HepG2 (cell line): ENCODE results near the gene SNED1. TPM values are rescaled to one million over a fixed set of nuclear protein-coding genes. Genes with fewer than 3 reads are reported as not detected.

Source experiments
- ELF4 ChIP-seq: sonication (generic); formaldehyde crosslinking; IDR thresholded peaks from 2 replicates; pipeline ENCODE4 v1.5.0; 2020; ENCODE audit warnings: missing genetic modification reagents, mild to moderate bottlenecking, moderate library complexity, borderline replicate concordance
- GFI1 ChIP-seq: sonication (generic); formaldehyde crosslinking; IDR thresholded peaks from 2 replicates; pipeline ENCODE4 v1.5.0; 2020; ENCODE audit warnings: missing genetic modification reagents, mild to moderate bottlenecking, borderline replicate concordance
- HNRNPUL1 ChIP-seq: fragments of 200-400 bp; formaldehyde crosslinking; IDR thresholded peaks from 2 replicates; pipeline ENCODE4 v1.6.1; 2017; ENCODE audit warnings: low read depth, mild to moderate bottlenecking, low read length, moderate library complexity
- JUND ChIP-seq: sonication (generic); formaldehyde crosslinking; IDR thresholded peaks from 2 replicates; pipeline ENCODE4 v1.8.0; 2022; ENCODE audit warnings: mild to moderate bottlenecking, missing genetic modification reagents
- KDM1A ChIP-seq: IDR thresholded peaks from 2 replicates; pipeline ENCODE4 v1.6.1; 2016; ENCODE audit warnings: missing compliant biosample characterization
- KDM2A ChIP-seq: sonication (generic); formaldehyde crosslinking; IDR thresholded peaks from 2 replicates; pipeline ENCODE4 v1.4.0; 2020; ENCODE audit warnings: low read depth, missing genetic modification reagents, borderline replicate concordance
- RFXANK ChIP-seq: IDR thresholded peaks from 2 replicates; pipeline ENCODE4 v1.6.1; 2016
- RXRB ChIP-seq: IDR thresholded peaks from 2 replicates; pipeline ENCODE4 v1.6.1; 2016; ENCODE audit warnings: borderline replicate concordance, missing genetic modification reagents, missing compliant biosample characterization
- SRSF1 ChIP-seq: fragments of 200-400 bp; formaldehyde crosslinking; optimal IDR thresholded peaks from 2 replicates; pipeline ENCODE3; 2017; ENCODE audit warnings: mild to moderate bottlenecking, low read depth, low read length, moderate library complexity
- ZFP36 ChIP-seq: fragments of 150-350 bp; IDR thresholded peaks from 2 replicates; pipeline ENCODE4 v1.6.1; 2018; ENCODE audit warnings: borderline replicate concordance, low read length, low read depth; ENCODE audit not compliant: partially characterized antibody
- ZFP36L1 ChIP-seq: sonication (generic); formaldehyde crosslinking; IDR thresholded peaks from 2 replicates; pipeline ENCODE4 v1.8.0; 2022; ENCODE audit warnings: mild to moderate bottlenecking, missing genetic modification reagents, moderate library complexity
- ZNF549 ChIP-seq: sonication (generic); formaldehyde crosslinking; IDR thresholded peaks from 2 replicates; pipeline ENCODE4 v1.5.0; 2020; ENCODE audit warnings: missing genetic modification reagents
- ZNF577 ChIP-seq: sonication (generic); formaldehyde crosslinking; IDR thresholded peaks from 2 replicates; pipeline ENCODE4 v1.4.0; 2020; ENCODE audit warnings: mild to moderate bottlenecking, low read depth, missing genetic modification reagents, borderline replicate concordance
- ZNF883 ChIP-seq: sonication (generic); formaldehyde crosslinking; IDR thresholded peaks from 2 replicates; pipeline ENCODE4 v1.5.1; 2020; ENCODE audit warnings: mild to moderate bottlenecking, missing genetic modification reagents; ENCODE audit errors: not compliant biosample characterization
- ZNF891 ChIP-seq: sonication (generic); formaldehyde crosslinking; IDR thresholded peaks from 2 replicates; pipeline ENCODE4 v1.5.0; 2020; ENCODE audit warnings: mild to moderate bottlenecking, missing genetic modification reagents
- polyA plus RNA-seq, 8 experiments: library from polyadenylated mRNA; depleted of rRNA in 3 of 8; stranded (reverse) in 7 of 8; unstranded in 1 of 8; fragments of >200 nt; fragmentation: Illumina TruSeq in 4 of 8; extraction: Trizol in 4 of 8; gene quantifications; 2 replicates each; pipeline versions ENCODE4 v1.2.1 to v1.2.3, GENCODE V29; 2011 to 2016; ENCODE audit warnings: low read depth in 4 of 8, missing spikeins in 1 of 8, mixed read lengths in 1 of 8; ENCODE audit not compliant: insufficient read depth in 1 of 8
- total RNA-seq, 5 experiments: library from RNA; depleted of rRNA; stranded (reverse); fragments of >200 nt; fragmentation: Illumina TruSeq; extraction: Trizol; gene quantifications; 2 replicates each; pipeline ENCODE4 v1.2.3, GENCODE V29; 2016; ENCODE audit warnings: low read depth in 1 of 5
- TF ChIP-seq, protein P1 (sequence below): sonication (generic); formaldehyde crosslinking; IDR thresholded peaks from 2 replicates; pipeline ENCODE4 v1.4.0; 2020; ENCODE audit warnings: missing genetic modification reagents
- TF ChIP-seq, protein P2 (sequence below): sonication (generic); formaldehyde crosslinking; IDR thresholded peaks from 2 replicates; pipeline ENCODE4 v1.4.0; 2020; ENCODE audit warnings: missing genetic modification reagents
- TF ChIP-seq, protein P3 (sequence below): sonication (generic); formaldehyde crosslinking; IDR thresholded peaks from 2 replicates; pipeline ENCODE4 v1.4.0; 2020; ENCODE audit warnings: missing genetic modification reagents, mild to moderate bottlenecking, borderline replicate concordance
- TF ChIP-seq, protein P4 (sequence below): sonication (generic); formaldehyde crosslinking; IDR thresholded peaks from 2 replicates; pipeline ENCODE4 v1.4.0; 2020; ENCODE audit warnings: missing genetic modification reagents, borderline replicate concordance

Gene SNED1
- total and polyA plus RNA-seq, 2 of the 13 experiments (the other 11 are each of a cell fraction or from before 2014, with no cell fraction given), result 0.15 to 0.65 TPM

DNA sequence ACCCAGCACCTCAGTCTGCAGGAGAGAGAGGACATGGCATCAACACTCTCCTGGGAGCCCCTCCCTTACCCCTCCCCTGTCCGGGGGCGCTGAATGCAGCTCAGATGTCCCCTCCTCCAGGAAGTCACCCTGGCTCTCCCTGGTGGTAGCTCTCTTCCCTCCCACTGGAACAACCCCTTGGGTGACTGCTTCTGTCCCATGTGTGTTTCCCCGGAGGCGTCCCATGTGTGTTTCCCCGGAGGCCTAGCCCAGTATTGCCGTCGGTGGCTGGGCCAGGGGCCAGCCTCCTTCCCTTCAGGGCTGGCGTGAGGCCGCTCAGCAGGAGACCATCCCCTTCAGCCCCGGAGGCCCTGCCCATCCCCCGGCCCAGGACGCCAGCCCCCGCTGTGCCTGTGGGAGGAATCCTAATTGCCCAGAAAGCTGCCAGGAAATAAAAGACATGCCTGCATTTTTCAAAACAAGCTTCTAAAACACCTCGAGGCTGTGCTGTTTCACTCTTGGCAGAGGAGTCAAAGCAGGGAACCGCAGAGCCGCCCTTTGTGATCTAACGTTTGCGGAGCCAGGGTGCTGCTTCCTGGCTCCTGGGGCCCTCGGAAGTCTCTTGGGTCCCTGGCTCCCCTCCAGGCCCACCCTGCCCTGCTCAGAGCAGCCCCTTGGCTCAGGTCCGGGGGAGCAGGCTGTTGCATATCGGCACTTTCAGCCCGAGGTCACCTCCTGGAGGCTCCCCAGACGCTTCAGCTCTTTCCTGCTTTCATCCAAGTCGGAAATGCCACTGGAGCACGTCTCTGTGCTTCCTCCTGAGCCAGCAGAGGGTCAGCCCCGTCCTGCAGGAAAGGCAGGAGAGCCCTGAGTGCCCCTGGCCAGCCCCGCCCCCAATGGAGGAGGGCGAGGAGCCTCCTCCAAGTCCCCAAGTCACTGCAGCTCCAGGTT, 11.4 kb downstream of the SNED1 start (continued):
- no peak for TF ChIP-seq SRSF1
- no peak for TF ChIP-seq RXRB
- TF ChIP-seq, protein P1, sequence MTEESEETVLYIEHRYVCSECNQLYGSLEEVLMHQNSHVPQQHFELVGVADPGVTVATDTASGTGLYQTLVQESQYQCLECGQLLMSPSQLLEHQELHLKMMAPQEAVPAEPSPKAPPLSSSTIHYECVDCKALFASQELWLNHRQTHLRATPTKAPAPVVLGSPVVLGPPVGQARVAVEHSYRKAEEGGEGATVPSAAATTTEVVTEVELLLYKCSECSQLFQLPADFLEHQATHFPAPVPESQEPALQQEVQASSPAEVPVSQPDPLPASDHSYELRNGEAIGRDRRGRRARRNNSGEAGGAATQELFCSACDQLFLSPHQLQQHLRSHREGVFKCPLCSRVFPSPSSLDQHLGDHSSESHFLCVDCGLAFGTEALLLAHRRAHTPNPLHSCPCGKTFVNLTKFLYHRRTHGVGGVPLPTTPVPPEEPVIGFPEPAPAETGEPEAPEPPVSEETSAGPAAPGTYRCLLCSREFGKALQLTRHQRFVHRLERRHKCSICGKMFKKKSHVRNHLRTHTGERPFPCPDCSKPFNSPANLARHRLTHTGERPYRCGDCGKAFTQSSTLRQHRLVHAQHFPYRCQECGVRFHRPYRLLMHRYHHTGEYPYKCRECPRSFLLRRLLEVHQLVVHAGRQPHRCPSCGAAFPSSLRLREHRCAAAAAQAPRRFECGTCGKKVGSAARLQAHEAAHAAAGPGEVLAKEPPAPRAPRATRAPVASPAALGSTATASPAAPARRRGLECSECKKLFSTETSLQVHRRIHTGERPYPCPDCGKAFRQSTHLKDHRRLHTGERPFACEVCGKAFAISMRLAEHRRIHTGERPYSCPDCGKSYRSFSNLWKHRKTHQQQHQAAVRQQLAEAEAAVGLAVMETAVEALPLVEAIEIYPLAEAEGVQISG (CRISPR knock-in tag), result no peak
- no peak for TF ChIP-seq KDM1A (CRISPR knock-in tag)
- TF ChIP-seq ZNF891, result peak; percentile 60; the same call in 1 of the 2 replicates
- TF ChIP-seq ZFP36, result peak; percentile 66
- TF ChIP-seq JUND (CRISPR knock-in tag), result no peak
- no peak for TF ChIP-seq ZNF577 (CRISPR knock-in tag)
- TF ChIP-seq ZFP36L1 (CRISPR knock-in tag), result no peak
- no peak for TF ChIP-seq ZNF883 (CRISPR knock-in tag)
- no peak for TF ChIP-seq ZNF549 (CRISPR knock-in tag)
- TF ChIP-seq, protein P2, sequence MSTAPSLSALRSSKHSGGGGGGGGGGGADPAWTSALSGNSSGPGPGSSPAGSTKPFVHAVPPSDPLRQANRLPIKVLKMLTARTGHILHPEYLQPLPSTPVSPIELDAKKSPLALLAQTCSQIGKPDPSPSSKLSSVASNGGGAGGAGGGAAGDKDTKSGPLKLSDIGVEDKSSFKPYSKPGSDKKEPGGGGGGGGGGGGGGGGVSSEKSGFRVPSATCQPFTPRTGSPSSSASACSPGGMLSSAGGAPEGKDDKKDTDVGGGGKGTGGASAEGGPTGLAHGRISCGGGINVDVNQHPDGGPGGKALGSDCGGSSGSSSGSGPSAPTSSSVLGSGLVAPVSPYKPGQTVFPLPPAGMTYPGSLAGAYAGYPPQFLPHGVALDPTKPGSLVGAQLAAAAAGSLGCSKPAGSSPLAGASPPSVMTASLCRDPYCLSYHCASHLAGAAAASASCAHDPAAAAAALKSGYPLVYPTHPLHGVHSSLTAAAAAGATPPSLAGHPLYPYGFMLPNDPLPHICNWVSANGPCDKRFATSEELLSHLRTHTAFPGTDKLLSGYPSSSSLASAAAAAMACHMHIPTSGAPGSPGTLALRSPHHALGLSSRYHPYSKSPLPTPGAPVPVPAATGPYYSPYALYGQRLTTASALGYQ (CRISPR knock-in tag), result no peak
- no peak for TF ChIP-seq HNRNPUL1
- TF ChIP-seq, protein P3, sequence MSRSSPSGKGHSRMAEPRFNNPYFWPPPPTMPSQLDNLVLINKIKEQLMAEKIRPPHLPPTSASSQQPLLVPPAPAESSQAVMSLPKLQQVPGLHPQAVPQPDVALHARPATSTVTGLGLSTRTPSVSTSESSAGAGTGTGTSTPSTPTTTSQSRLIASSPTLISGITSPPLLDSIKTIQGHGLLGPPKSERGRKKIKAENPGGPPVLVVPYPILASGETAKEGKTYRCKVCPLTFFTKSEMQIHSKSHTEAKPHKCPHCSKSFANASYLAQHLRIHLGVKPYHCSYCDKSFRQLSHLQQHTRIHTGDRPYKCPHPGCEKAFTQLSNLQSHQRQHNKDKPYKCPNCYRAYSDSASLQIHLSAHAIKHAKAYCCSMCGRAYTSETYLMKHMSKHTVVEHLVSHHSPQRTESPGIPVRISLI (CRISPR knock-in tag), result no peak
- TF ChIP-seq KDM2A (CRISPR knock-in tag), result no peak
- TF ChIP-seq ELF4 (CRISPR knock-in tag), result no peak
- 0 out of 2 replicates have a peak, but pooled peaks have one; percentile 36 for TF ChIP-seq GFI1
- TF ChIP-seq, protein P4, sequence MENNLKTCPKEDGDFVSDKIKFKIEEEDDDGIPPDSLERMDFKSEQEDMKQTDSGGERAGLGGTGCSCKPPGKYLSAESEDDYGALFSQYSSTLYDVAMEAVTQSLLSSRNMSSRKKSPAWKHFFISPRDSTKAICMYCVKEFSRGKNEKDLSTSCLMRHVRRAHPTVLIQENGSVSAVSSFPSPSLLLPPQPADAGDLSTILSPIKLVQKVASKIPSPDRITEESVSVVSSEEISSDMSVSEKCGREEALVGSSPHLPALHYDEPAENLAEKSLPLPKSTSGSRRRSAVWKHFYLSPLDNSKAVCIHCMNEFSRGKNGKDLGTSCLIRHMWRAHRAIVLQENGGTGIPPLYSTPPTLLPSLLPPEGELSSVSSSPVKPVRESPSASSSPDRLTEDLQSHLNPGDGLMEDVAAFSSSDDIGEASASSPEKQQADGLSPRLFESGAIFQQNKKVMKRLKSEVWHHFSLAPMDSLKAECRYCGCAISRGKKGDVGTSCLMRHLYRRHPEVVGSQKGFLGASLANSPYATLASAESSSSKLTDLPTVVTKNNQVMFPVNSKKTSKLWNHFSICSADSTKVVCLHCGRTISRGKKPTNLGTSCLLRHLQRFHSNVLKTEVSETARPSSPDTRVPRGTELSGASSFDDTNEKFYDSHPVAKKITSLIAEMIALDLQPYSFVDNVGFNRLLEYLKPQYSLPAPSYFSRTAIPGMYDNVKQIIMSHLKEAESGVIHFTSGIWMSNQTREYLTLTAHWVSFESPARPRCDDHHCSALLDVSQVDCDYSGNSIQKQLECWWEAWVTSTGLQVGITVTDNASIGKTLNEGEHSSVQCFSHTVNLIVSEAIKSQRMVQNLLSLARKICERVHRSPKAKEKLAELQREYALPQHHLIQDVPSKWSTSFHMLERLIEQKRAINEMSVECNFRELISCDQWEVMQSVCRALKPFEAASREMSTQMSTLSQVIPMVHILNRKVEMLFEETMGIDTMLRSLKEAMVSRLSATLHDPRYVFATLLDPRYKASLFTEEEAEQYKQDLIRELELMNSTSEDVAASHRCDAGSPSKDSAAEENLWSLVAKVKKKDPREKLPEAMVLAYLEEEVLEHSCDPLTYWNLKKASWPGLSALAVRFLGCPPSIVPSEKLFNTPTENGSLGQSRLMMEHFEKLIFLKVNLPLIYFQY, result 0 out of 2 replicates have a peak, but pooled peaks have one; percentile 30
- TF ChIP-seq RFXANK (CRISPR knock-in tag), result no peak
